ENCODE measurements around the gene SPR. TPM values are rescaled to one million over a fixed set of nuclear protein-coding genes. Genes with fewer than 3 reads are reported as not detected.

SPR gene
- polyA plus RNA-seq, 2 of the 4 experiments (the other 2 are of a cell fraction) = 88.5 to 138 TPM

DNA sequence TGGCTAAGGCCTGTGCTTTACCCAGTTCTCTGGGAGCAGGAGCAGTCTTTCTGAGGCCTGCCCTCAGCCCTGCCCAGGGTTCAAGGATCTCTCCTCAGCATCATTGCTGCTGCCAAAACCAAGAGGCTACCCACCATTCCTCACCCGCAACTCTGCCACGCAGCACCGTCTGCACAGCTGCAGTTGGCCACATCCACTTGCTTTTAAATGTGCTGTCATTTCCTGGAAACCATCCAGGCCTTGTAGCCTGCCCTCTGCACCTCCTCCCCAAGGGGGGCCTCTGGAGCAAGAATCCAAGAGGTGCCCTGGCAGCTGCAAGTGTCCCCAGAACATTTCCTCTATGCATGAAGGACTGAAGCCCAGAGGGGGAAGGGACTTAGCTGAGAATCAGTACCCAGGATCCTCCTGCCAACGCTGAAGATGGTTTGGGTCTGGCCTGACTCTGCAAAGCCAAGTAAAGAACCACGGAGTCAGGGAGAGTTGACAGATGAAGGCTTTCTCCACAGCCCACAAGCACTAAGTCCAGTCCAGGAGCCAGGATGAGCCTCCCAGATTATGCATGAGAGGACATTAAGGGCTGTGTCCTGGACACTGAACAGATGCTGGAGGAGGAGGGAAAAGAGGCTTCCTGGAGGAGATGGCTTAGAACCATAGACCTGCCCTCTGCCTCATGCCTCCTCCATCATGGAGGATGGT is 45.0 kb downstream of the SPR start:
- ChIA-PET CTCF (interaction anchor here (0.6 to 8.6 kb wide), 5 partner anchors 27 to 245 kb away, joined by 3 to 85 read pairs (median 3); no protein-coding TSS in a partner anchor), POLR2A (no interaction called here)
- 87% methylated on average over 5 of the region's 5 CpGs for WGBS (ENCODE audit: missing lambda C conversion rate)
- ATAC-seq (no peak), FAIRE-seq (no peak), DNase-seq (ENCODE audit: low read depth in 1 of 2, low spot score in 1 of 2) (no peak)
- H3K4me3 ChIP-seq = no peak overlapping the region
- no peak overlapping the region for H3K27ac ChIP-seq
- no peak overlapping the region for H3K4me2 ChIP-seq
- no peaks in the 10 kb centered on the region for H3K9me3 ChIP-seq
- TF ChIP-seq PHF8 (IDR thresholded peaks at IDR 0.05; ENCODE audit: borderline replicate concordance, low read depth) (no peak), ZSCAN20 (CRISPR knock-in tag; IDR thresholded peaks at IDR 0.05) (no peak), GATA3 (IDR thresholded peaks at IDR 0.05; ENCODE audit: borderline replicate concordance) (no peak), HOXB13 (CRISPR knock-in tag; IDR thresholded peaks at IDR 0.05; ENCODE audit: low read depth) (no peak), MYC (IDR thresholded peaks at IDR 0.05; ENCODE audit: borderline replicate concordance, low read length) (no peak), JUNB (IDR thresholded peaks at IDR 0.05) (no peak), KDM1A (IDR thresholded peaks at IDR 0.05; ENCODE audit: low read depth) (no peak), MAZ (IDR thresholded peaks at IDR 0.05; ENCODE audit: borderline replicate concordance, low read depth, low read length) (no peak), EP300 (IDR thresholded peaks at IDR 0.05) (no peak), SMC3 (IDR thresholded peaks at IDR 0.05) (no peak), ZNF302 (CRISPR knock-in tag; IDR thresholded peaks at IDR 0.05) (no peak), EHF (CRISPR knock-in tag; IDR thresholded peaks at IDR 0.05) (no peak), NPAS2 (CRISPR knock-in tag; IDR thresholded peaks at IDR 0.05; ENCODE audit: borderline replicate concordance) (no peak), FOSB (CRISPR knock-in tag; IDR thresholded peaks at IDR 0.05) (no peak), EHMT2 (IDR thresholded peaks at IDR 0.05; ENCODE audit: low read depth) (no peak)
- TF ChIP-seq, protein P1, sequence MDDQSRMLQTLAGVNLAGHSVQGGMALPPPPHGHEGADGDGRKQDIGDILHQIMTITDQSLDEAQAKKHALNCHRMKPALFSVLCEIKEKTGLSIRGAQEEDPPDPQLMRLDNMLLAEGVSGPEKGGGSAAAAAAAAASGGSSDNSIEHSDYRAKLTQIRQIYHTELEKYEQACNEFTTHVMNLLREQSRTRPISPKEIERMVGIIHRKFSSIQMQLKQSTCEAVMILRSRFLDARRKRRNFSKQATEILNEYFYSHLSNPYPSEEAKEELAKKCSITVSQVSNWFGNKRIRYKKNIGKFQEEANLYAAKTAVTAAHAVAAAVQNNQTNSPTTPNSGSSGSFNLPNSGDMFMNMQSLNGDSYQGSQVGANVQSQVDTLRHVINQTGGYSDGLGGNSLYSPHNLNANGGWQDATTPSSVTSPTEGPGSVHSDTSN (IDR thresholded peaks at IDR 0.05) = no peak
- TF ChIP-seq, protein P2, sequence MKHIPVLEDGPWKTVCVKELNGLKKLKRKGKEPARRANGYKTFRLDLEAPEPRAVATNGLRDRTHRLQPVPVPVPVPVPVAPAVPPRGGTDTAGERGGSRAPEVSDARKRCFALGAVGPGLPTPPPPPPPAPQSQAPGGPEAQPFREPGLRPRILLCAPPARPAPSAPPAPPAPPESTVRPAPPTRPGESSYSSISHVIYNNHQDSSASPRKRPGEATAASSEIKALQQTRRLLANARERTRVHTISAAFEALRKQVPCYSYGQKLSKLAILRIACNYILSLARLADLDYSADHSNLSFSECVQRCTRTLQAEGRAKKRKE (CRISPR knock-in tag; IDR thresholded peaks at IDR 0.05; ENCODE audit: low read depth) = no peak
- TF ChIP-seq, protein P3, sequence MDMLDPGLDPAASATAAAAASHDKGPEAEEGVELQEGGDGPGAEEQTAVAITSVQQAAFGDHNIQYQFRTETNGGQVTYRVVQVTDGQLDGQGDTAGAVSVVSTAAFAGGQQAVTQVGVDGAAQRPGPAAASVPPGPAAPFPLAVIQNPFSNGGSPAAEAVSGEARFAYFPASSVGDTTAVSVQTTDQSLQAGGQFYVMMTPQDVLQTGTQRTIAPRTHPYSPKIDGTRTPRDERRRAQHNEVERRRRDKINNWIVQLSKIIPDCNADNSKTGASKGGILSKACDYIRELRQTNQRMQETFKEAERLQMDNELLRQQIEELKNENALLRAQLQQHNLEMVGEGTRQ (IDR thresholded peaks at IDR 0.05) = no peak
- TF ChIP-seq, protein P4, sequence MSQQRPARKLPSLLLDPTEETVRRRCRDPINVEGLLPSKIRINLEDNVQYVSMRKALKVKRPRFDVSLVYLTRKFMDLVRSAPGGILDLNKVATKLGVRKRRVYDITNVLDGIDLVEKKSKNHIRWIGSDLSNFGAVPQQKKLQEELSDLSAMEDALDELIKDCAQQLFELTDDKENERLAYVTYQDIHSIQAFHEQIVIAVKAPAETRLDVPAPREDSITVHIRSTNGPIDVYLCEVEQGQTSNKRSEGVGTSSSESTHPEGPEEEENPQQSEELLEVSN (IDR thresholded peaks at IDR 0.05; ENCODE audit: borderline replicate concordance, low read depth) = no peak
- TF ChIP-seq, protein P5, sequence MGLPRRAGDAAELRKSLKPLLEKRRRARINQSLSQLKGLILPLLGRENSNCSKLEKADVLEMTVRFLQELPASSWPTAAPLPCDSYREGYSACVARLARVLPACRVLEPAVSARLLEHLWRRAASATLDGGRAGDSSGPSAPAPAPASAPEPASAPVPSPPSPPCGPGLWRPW (IDR thresholded peaks at IDR 0.05) = no peak
- no peaks in the 10 kb centered on the region for H3K4me1 ChIP-seq

DNA sequence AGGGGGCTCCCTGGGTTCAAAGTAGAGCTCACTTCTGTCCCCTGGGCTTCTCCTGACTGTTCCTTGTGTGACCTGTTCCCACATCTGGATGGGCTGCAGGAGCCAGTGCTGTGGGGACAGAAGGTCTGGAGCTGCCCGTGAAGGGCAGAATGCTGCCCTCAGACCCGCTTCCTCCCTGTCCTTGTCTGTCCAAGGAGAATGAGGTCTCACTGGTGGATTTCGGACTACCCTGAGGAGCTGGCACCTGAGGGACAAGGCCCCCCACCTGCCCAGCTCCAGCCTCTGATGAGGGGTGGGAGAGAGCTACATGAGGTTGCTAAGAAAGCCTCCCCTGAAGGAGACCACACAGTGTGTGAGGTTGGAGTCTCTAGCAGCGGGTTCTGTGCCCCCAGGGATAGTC is 45.6 kb downstream of the SPR start:
- H3K4me2 ChIP-seq = no peak overlapping the region
- ChIA-PET POLR2A (no interaction called here), CTCF (interaction anchor here (0.7 to 8.6 kb wide), 4 partner anchors 11 to 245 kb away, joined by 3 to 85 read pairs (median 3); no protein-coding TSS in a partner anchor)
- H3K4me1 ChIP-seq = no peaks in the 10 kb centered on the region
- no peak overlapping the region for H3K27ac ChIP-seq
- no peak overlapping the region for H3K4me3 ChIP-seq
- DNase-seq (ENCODE audit: low read depth in 1 of 2, low spot score in 1 of 2) (no peak), FAIRE-seq (no peak), ATAC-seq (no peak)
- TF ChIP-seq TP53 (CRISPR knock-in tag; IDR thresholded peaks at IDR 0.05) (no peak), SREBF2 (IDR thresholded peaks at IDR 0.05) (no peak), CHD4 (IDR thresholded peaks at IDR 0.05; ENCODE audit: borderline replicate concordance) (no peak), MAZ (IDR thresholded peaks at IDR 0.05; ENCODE audit: borderline replicate concordance, low read depth, low read length) (no peak), CEBPB (IDR thresholded peaks at IDR 0.05) (no peak)
- H3K9me3 ChIP-seq = no peaks in the 10 kb centered on the region
- 61% methylated on average over 4 of the region's 4 CpGs for WGBS (ENCODE audit: missing lambda C conversion rate)

Data from A549 (cell line).